Upper lobe of right lung (tissue), 1 donor: ENCODE data around the gene ITPRIP. TPM values are rescaled to one million over a fixed set of nuclear protein-coding genes. Genes with fewer than 3 reads are reported as not detected.
A peak's percentile ranks its signal among the peaks of the same experiment; 100 is the strongest.

ENCODE experiments used
- ATAC-seq: fragments of 200-7000 bp; cut with Tn5 transposase; one replicate; pipeline ENCODE4 v1.9.1; 2020; ENCODE audit warnings: mild to moderate bottlenecking, moderate library complexity
- DNase-seq: peaks from one replicate; pipeline ENCODE4 v3.0.0-alpha.2; 2020
- H3K27ac ChIP-seq: fragments of 200-600 bp; one replicate; pipeline ENCODE4 v1.8.0; 2022
- H3K27me3 ChIP-seq: fragments of 200-600 bp; one replicate; pipeline ENCODE4 v1.8.0; 2022; ENCODE audit warnings: mild to moderate bottlenecking
- H3K36me3 ChIP-seq: fragments of 200-600 bp; one replicate; pipeline ENCODE4 v1.8.0; 2022
- H3K4me1 ChIP-seq: fragments of 200-600 bp; one replicate; pipeline ENCODE4 v1.8.0; 2022
- H3K4me3 ChIP-seq: fragments of 200-600 bp; one replicate; pipeline ENCODE4 v1.8.0; 2022; ENCODE audit warnings: mild to moderate bottlenecking
- H3K9me3 ChIP-seq: fragments of 200-600 bp; one replicate; pipeline ENCODE4 v1.8.0; 2022
- intact Hi-C: fragments of 100-400 bp; cut with DNase I; formaldehyde crosslinking; loops from one replicate; pipeline ENCODE4 v1.11.0; 2022
- total RNA-seq: library from RNA; stranded (reverse); fragmentation: NEBNext Ultra II Directional; extraction: Animal tissue kit (Norgen Biotek cat#: 25700); gene quantifications from one replicate; pipeline ENCODE4 v1.2.1, GENCODE V29; 2021
- TF ChIP-seq, protein P1 (sequence below): fragments of 200-600 bp; IDR thresholded peaks from one replicate; pipeline ENCODE4 v1.8.0; 2022; ENCODE audit warnings: antibody characterized with exemption
- donor health status: DM: no; HTN: yes; CAD: no; lungs with severe emphysema.

ITPRIP gene
- total RNA-seq, 1 donor from 2014 or later = 34.4 TPM

DNA sequence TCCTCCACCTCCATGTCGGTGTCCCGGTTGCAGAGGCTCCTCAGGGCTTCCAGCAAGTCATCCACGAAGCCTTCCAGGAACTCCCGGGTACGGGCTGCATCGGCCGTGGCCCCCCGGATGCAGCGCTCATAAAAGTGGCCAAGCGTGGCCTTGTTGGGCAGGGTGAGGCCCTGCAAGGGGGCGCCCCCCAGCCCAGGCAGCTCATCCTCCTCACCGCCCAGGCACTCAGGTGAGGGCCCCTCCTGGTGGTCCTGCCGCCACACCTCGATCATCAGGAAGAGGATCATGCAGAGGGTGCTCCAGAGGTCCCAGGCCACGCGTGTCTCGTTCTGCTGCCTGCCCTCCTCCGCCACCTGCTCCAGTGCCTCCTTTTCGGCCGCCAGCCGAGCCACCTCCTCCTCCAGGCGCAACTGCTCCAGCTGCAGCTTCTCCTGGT lies 22.8 kb downstream of the ITPRIP start:
- intact Hi-C loops = no loop called here
- peaks cover 44% of the 10 kb centered on the region for H3K36me3 ChIP-seq

DNA sequence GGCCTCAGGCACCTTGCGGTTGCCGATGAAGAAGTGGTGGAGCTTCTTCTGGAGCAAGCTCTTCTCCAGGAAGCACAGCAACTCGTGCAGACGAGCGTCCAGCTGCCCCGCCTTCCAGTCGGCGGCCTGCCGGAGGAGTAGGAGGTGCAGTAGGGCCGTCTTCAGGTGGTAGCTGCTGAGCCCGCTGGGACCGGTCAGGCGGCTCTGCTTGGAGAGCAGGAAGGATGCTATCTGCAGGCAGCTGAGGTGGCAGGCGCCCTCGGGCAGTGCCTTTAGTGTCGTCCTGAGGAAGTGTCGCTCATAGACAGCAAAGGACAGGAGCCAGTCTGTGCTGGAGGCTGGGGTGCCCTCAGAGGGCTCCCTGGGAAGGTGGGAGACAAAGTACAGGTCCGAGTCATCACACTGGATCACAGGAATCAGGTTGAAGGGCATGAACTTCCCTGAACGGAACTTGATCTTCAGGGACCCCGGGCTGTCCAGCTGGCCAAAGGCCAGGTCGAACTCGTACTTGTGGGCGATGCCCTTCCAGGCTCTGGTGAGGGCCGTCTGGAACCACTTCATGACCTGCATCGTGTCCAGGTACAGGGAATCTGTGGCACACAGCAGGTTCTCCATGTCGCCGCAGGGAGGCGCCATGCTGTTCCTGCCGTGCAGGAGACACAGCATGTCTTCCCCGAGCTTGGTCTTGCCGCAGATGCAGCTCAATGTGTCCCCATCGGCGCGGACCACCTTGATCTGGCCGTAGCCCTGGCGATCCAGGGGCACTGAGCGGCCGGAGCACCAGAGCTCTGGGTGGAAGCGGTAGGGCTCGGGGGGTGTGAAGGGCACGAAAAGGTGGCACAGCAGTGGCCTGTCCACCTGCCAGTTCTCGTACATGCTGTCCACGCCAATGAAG lies 23.4 kb downstream of the ITPRIP start:
- TF ChIP-seq, protein P1, sequence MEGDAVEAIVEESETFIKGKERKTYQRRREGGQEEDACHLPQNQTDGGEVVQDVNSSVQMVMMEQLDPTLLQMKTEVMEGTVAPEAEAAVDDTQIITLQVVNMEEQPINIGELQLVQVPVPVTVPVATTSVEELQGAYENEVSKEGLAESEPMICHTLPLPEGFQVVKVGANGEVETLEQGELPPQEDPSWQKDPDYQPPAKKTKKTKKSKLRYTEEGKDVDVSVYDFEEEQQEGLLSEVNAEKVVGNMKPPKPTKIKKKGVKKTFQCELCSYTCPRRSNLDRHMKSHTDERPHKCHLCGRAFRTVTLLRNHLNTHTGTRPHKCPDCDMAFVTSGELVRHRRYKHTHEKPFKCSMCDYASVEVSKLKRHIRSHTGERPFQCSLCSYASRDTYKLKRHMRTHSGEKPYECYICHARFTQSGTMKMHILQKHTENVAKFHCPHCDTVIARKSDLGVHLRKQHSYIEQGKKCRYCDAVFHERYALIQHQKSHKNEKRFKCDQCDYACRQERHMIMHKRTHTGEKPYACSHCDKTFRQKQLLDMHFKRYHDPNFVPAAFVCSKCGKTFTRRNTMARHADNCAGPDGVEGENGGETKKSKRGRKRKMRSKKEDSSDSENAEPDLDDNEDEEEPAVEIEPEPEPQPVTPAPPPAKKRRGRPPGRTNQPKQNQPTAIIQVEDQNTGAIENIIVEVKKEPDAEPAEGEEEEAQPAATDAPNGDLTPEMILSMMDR = no peak
- no peaks in the 10 kb centered on the region for H3K9me3 ChIP-seq
- ATAC-seq = no peak
- peak; percentile 60 for DNase-seq
- no peaks in the 10 kb centered on the region for H3K27me3 ChIP-seq
- H3K4me3 ChIP-seq = no peak overlapping the region
- H3K4me1 ChIP-seq = peaks cover 45% of the 10 kb centered on the region
- H3K36me3 ChIP-seq = peaks cover 44% of the 10 kb centered on the region
- intact Hi-C loops = no loop called here
- no peak overlapping the region for H3K27ac ChIP-seq

More for the DNA sequence above, 22.8 kb downstream of the ITPRIP start:
- Histone ChIP-seq H3K4me1 (peaks cover 49% of the 10 kb centered on the region), H3K27me3 (no peaks in the 10 kb centered on the region), H3K27ac (no peak overlapping the region), H3K9me3 (no peaks in the 10 kb centered on the region), H3K4me3 (no peak overlapping the region)
- DNase-seq = peak; percentile 57
- TF ChIP-seq, protein P1 = no peak
- no peak for ATAC-seq

DNA sequence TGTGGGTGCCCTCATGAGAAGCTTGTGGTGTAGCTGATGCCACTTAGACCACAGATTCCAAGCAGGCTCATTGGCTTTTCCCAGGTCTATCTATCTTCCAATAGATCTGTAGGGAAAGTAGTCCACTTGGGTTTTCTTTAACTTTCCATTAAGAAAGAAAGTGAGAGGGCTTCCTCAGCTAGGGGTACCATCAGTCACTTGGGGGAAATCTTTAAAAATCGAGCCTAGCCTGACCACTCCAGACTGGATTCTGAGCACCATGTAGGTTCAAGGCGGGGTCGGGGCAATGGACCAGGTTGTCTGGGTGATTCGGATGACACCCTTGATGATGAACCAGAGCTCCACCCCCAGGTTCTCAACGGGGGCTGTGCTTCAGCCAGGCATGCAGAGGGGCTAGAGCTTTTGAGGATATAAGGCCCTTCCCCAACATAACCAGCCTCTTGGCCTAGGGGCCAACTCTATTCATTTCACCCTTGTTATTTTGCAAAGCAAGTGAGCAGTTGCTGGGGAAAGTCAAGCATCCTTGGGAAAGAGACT lies 27.0 kb downstream of the ITPRIP start:
- no peak for ATAC-seq
- intact Hi-C loops = no loop called here
- H3K9me3 ChIP-seq = no peaks in the 10 kb centered on the region
- peaks cover 50% of the 10 kb centered on the region for H3K36me3 ChIP-seq
- TF ChIP-seq, protein P1 = no peak
- no peak overlapping the region for H3K27ac ChIP-seq
- DNase-seq = no peak
- peaks cover 10% of the 10 kb centered on the region for H3K4me1 ChIP-seq
- no peak overlapping the region for H3K4me3 ChIP-seq
- H3K27me3 ChIP-seq = no peaks in the 10 kb centered on the region

DNA sequence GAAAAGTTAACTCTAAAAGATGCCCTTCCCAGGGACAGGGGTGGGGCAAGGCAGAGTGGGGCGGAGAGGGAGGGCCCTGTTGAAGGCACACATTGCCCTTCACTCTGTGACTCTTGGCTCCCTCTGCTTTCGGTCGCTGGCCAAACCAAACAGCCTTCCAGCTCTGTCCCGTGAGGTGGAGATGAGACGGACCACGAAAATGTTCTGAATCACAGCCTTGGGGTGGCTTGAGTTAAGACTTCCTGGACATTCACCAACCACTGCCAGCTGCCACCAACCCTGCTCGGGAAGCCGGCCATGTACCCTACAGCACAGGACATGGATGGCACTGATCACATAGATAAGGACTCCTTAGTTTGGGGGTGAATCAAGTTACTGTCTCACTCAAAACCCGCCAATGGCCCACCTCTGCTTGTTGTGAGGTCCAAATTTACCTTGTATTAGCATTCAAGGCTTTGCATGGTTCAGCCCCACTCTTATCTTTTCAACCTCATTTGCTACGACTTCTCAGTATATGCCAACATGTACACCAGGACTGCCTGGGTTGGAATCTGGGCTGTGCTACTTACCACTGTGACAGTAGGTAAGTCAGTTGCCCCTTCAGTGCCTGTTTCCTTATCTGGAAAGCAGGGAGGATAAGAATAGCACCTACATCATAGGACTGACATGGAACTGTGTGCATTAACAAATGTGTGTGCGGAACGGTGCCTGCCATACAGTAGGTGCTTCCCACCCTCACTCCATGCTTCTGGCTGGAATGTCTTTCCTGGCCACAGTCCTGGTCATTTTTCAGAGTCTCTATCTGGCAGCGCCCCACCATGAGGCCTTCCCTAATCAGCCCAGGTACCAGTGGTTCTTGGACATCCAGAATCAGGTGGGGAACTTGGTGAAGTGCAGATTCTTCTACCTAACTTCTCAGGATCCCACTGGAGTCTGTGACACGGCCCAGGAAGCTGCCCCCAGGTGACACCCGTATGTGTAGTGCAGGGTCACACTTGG lies 28.0 kb downstream of the ITPRIP start:
- no peaks in the 10 kb centered on the region for H3K9me3 ChIP-seq
- ATAC-seq = no peak
- no peak overlapping the region for H3K27ac ChIP-seq
- peaks cover 15% of the 10 kb centered on the region for H3K4me1 ChIP-seq
- TF ChIP-seq, protein P1 = no peak
- DNase-seq = peak; percentile 45
- intact Hi-C loops = loop anchor here (5.0 kb wide), 1 partner anchor 37 kb away; no protein-coding TSS in a partner anchor
- peaks cover 45% of the 10 kb centered on the region for H3K36me3 ChIP-seq
- no peak overlapping the region for H3K4me3 ChIP-seq
- H3K27me3 ChIP-seq = no peaks in the 10 kb centered on the region

DNA sequence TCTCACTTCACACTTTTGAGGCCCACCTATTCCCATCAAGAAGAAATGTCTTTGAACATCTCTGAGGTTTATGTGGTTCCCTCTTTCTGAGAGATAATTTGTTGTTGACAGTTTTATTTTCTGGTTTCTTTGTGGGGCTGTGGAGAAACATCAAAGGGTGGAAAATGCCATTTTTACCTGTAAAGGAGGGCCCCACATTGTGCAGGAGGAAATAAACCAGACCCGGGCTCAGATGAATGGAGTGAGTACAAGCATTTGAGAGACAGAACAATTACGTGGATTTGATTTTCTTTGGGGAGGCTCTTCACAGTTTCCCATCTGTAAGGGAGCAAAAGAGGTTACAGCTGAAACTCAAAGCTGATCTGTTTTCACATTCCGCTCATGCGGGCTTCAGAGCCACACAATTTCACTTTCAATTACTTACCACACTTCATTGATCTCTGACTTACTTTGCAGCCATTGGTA lies 29.8 kb downstream of the ITPRIP start:
- no peaks in the 10 kb centered on the region for H3K27me3 ChIP-seq
- peaks cover 27% of the 10 kb centered on the region for H3K36me3 ChIP-seq
- intact Hi-C loops = loop anchor here (5.0 kb wide), 1 partner anchor 39 kb away; no protein-coding TSS in a partner anchor
- ATAC-seq (no peak), DNase-seq (no peak)
- H3K4me3 ChIP-seq = no peak overlapping the region
- TF ChIP-seq, protein P1 = no peak
- H3K4me1 ChIP-seq = peaks cover 15% of the 10 kb centered on the region
- H3K9me3 ChIP-seq = no peaks in the 10 kb centered on the region
- H3K27ac ChIP-seq = no peak overlapping the region
